Breast epithelium (tissue), 4 donors: Measurements from ENCODE around the gene HCFC1. TPM values are rescaled to one million over a fixed set of nuclear protein-coding genes. Genes with fewer than 3 reads are reported as not detected.

Source experiments
- DNase-seq, 2 donors: peaks; one replicate each; pipeline ENCODE4 v3.0.0-alpha.2; 2019; ENCODE audit warnings: low spot score in 2 of 2
- H3K27ac ChIP-seq, 2 donors: fragments of 200-600 bp; sonication (generic) in 1 of 2; one replicate each; pipeline ENCODE4 v1.5.1; 2016 to 2019; ENCODE audit warnings: mild to moderate bottlenecking in 1 of 2
- H3K27me3 ChIP-seq, 2 donors: fragments of 200-600 bp; sonication (generic) in 1 of 2; one replicate each; pipeline versions ENCODE4 v1.5.1 to v1.6.0; 2017 to 2019; ENCODE audit warnings: control low read depth in 1 of 2, mild to moderate bottlenecking in 1 of 2
- H3K36me3 ChIP-seq: fragments of 200-600 bp; one replicate; pipeline ENCODE4 v1.5.1; 2019
- H3K4me1 ChIP-seq, 2 donors: fragments of 200-600 bp; sonication (generic); one replicate each; pipeline ENCODE4 v1.5.1; 2016 to 2019; ENCODE audit warnings: control low read depth in 1 of 2
- H3K4me3 ChIP-seq, 3 donors: fragments of 200-600 bp; sonication (generic); 1 replicate in 2 of 3; 2 replicates in 1 of 3; pipeline ENCODE4 v1.5.1; 2016 to 2019; ENCODE audit warnings: mild to moderate bottlenecking in 3 of 3, moderate library complexity in 2 of 3
- H3K9me3 ChIP-seq, 2 donors: fragments of 200-600 bp; sonication (generic) in 1 of 2; one replicate each; pipeline ENCODE4 v1.5.1; 2016 to 2019; ENCODE audit warnings: control low read depth in 1 of 2
- CTCF ChIP-seq, 3 donors: fragments of 450-650 bp; IDR thresholded peaks; one replicate each; pipeline ENCODE4 v1.5.1; 2016 to 2017; ENCODE audit warnings: antibody characterized with exemption in 3 of 3, mild to moderate bottlenecking in 3 of 3, moderate library complexity in 3 of 3
- POLR2A ChIP-seq: fragments of 450-650 bp; IDR thresholded peaks from one replicate; pipeline ENCODE4 v1.6.1; 2016; ENCODE audit warnings: antibody characterized with exemption, mild to moderate bottlenecking, moderate library complexity
- POLR2AphosphoS5 ChIP-seq, 3 donors: sonication (generic); formaldehyde crosslinking; IDR thresholded peaks; one replicate each; pipeline ENCODE4 v1.6.1; 2017; ENCODE audit warnings: antibody characterized with exemption in 3 of 3
- intact Hi-C: fragments of 100-400 bp; cut with DNase I; formaldehyde crosslinking; loops from one replicate; pipeline ENCODE4 v1.15.1; 2023; ENCODE audit warnings: low total_unique reads
- total RNA-seq, 3 donors: library from RNA; depleted of rRNA; stranded (reverse); fragments of >200 nt; gene quantifications; one replicate each; pipeline ENCODE4 v1.1.0, GENCODE V29; 2016

The HCFC1 gene
- total RNA-seq, 3 donors from 2014 or later, result 20.2 to 23.0 (median 22.6) TPM

GRCh38 chrX:153973127-153974002 lies 1.7 kb upstream of the HCFC1 start:
- intact Hi-C loops, result no loop called here
- Histone ChIP-seq H3K27ac (peak overlapping the region; percentile 99 to 100), H3K36me3 (no peaks in the 10 kb centered on the region), H3K27me3 (peaks cover 0 to 4% of the 10 kb centered on the region in 2 donors), H3K4me3 (peak overlapping the region; percentile 73 to 91 (median 82)), H3K9me3 (no peaks in the 10 kb centered on the region), H3K4me1 (peaks cover 0 to 8% of the 10 kb centered on the region in 2 donors)
- TF ChIP-seq CTCF (IDR thresholded peaks at IDR 0.05) (no peak), POLR2AphosphoS5 (IDR thresholded peaks at IDR 0.05) (no peak), POLR2A (no peak)
- DNase-seq, result no peak

DNA sequence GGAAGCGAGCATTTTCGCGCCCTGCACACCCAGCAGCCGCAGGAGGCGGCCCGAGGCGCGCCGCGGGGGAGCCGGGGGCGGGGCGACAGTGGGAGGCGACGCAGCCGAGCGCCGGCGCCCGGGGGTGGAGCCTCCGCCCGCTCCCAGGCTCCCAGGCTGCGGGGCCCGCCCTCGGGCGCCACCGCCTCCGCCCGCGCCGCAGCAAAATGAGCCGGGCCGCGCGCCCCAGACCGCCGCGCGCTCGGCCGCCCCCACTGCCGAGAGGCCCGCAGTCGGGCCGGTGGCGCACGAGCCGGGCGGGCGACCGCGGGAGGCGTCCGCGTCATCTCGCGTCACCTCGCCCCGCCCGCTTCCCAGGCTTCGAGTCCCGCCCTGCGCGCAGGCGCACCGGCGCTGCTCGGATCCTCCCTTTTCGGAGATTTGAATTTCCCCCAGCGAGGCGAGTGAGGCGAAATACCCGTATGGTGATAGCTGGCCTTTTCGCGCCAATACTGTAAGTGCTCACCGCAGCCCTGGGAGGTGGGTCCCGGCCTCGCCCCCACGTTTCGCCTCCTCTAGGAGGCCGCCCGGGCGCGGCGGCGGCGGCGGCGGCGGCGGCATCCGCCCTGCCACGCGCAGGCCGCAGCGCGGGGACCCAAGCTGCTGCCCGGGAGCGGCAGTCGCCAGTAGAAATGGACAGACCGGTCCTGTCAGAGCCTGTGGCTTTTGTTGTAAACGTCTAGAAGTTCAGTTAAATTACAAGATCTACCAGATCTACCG lies 929 bp upstream of the HCFC1 start, which contains the start of gene TMEM187:
Gene TMEM187 (plus strand): TSS at position 387 of the 759 bp plus-strand sequence. CDS start 9,309 bp downstream, outside the sequence.
- Histone ChIP-seq H3K27ac (peak within 1 kb of the TSS; percentile 99 to 100), H3K9me3 (no peaks in the 10 kb centered on the region), H3K4me3 (peak within 1 kb of the TSS; percentile 73 to 91 (median 82)), H3K36me3 (no peaks in the 10 kb centered on the region), H3K27me3 (peaks cover 0 to 9% of the 10 kb centered on the region in 2 donors), H3K4me1 (peaks cover 0 to 8% of the 10 kb centered on the region in 2 donors)
- TF ChIP-seq POLR2A (peak; percentile 26), POLR2AphosphoS5 (IDR thresholded peaks at IDR 0.05) (peak in 1 of 3 donors; percentile 53), CTCF (IDR thresholded peaks at IDR 0.05) (no peak)
- DNase-seq, result peak; percentile 77 to 78
- intact Hi-C loops, result no loop called here

- no peak for TF ChIP-seq POLR2A
- peak in 1 of 3 donors; percentile 37 for TF ChIP-seq POLR2AphosphoS5 (IDR thresholded peaks at IDR 0.05)
- TF ChIP-seq CTCF (IDR thresholded peaks at IDR 0.05), result no peak
- DNase-seq, result peak; percentile 80 to 90
- intact Hi-C loops, result no loop called here
- Histone ChIP-seq H3K27me3 (peaks cover 0 to 18% of the 10 kb centered on the region in 2 donors), H3K9me3 (no peaks in the 10 kb centered on the region), H3K36me3 (no peaks in the 10 kb centered on the region), H3K4me1 (peaks cover 0 to 15% of the 10 kb centered on the region in 2 donors), H3K4me3 (peak overlapping the region; percentile 73 to 91 (median 82)), H3K27ac (peak overlapping the region; percentile 99 to 100)
Observed at GRCh38 chrX:153971124-153971449, 531 bp downstream of the HCFC1 start.

DNA sequence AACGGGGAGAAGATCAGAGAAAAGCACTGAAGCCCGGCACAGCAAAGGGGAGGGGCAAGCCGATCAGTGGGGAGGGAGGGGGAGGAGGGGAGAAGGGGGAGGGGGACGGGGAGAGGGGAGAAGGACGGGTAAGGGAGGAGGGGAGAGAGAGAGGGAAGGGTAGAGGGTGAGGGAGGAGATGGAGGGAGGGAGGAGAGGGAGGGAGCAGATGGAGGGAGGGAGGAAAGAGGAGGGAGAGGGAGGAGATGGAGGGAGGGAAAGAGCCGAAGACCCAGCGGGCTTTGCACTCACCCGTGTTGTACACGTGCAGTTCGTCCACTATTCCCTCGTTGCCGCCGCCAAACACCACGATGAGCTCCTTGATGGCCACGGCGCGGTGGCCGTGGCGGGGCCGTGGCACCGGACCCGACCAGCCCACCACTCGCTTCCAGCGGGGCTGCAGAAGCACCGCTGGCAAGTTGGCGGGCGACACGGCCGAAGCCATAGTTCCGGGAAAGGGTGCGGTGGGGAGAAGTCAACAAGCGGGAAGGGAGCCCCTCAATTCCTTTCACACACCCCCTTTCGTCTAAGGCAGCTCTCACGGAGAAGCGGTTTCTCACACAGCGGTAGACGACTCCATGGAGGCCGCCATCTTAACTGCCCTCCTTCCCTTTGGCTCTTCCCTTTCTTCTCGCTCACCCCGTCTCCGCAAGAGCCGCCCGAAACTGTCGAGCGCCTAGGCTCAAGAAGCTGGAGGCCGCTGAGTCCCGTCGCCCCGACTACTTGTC lies 1.1 kb downstream of the HCFC1 start:
- intact Hi-C loops, result no loop called here
- Histone ChIP-seq H3K9me3 (no peaks in the 10 kb centered on the region), H3K27ac (peak overlapping the region; percentile 99 to 100), H3K36me3 (no peaks in the 10 kb centered on the region), H3K4me1 (peaks cover 0 to 15% of the 10 kb centered on the region in 2 donors), H3K27me3 (peaks cover 0 to 22% of the 10 kb centered on the region in 2 donors), H3K4me3 (peak overlapping the region; percentile 73 to 91 (median 82))
- TF ChIP-seq POLR2AphosphoS5 (IDR thresholded peaks at IDR 0.05) (no peak), POLR2A (no peak), CTCF (IDR thresholded peaks at IDR 0.05) (no peak)
- DNase-seq, result no peak
